ENCODE results near the gene TRPT1. TPM values are rescaled to one million over a fixed set of nuclear protein-coding genes. Genes with fewer than 3 reads are reported as not detected.

Gene TRPT1
- total and polyA plus RNA-seq, 9 of the 15 experiments (the other 6 are each of a cell fraction or from before 2014, with no cell fraction given): 4.6 to 41.7 (median 23.1) TPM

GRCh38 chr11:64240435-64241240 lies 14.7 kb upstream of the TRPT1 start, which contains the start of gene FKBP2 (continued):
- TF ChIP-seq KLF6 (CRISPR knock-in tag; IDR thresholded peaks at IDR 0.05; ENCODE audit: borderline replicate concordance) (no peak), JUND (IDR thresholded peaks at IDR 0.05; ENCODE audit: borderline replicate concordance, low read depth, low read length) (peak; percentile 39), JUND (tag; IDR thresholded peaks at IDR 0.05; ENCODE audit: borderline replicate concordance, low read depth, low read length) (no peak; the same call in 2 of the 3 replicates), SRSF3 (IDR thresholded peaks at IDR 0.05; ENCODE audit: insufficient read depth, low read length) (no peak), ZNF696 (CRISPR knock-in tag; conservative IDR thresholded peaks at IDR 0.05) (0 out of 2 replicates have a peak, but pooled peaks have one; percentile 56), PCBP1 (IDR thresholded peaks at IDR 0.05; ENCODE audit: low read depth, low read length, poor library complexity, severe bottlenecking) (no peak), ZNF23 (CRISPR knock-in tag; IDR thresholded peaks at IDR 0.05) (peak; percentile 70; the same call in 1 of the 2 replicates), BACH1 (tag; IDR thresholded peaks at IDR 0.05) (no peak; the same call in 1 of the 2 replicates), FOXK1 (CRISPR knock-in tag; IDR thresholded peaks at IDR 0.05; ENCODE audit: borderline replicate concordance) (peak; percentile 18; the same call in 1 of the 2 replicates), ARHGAP35 (IDR thresholded peaks at IDR 0.05; ENCODE audit: partially characterized antibody) (no peak), CBFA2T3 (IDR thresholded peaks at IDR 0.05) (peak; percentile 4; the same call in 1 of the 2 replicates), ZBTB49 (CRISPR knock-in tag; IDR thresholded peaks at IDR 0.05; ENCODE audit: borderline replicate concordance) (no peak), ELF1 (tag; IDR thresholded peaks at IDR 0.05) (peak; percentile 76), CHCHD3 (CRISPR knock-in tag; IDR thresholded peaks at IDR 0.05) (0 out of 2 replicates have a peak, but pooled peaks have one; percentile 12), POLR2B (IDR thresholded peaks at IDR 0.05; ENCODE audit: low read depth, partially characterized antibody) (peak; percentile 96), RCOR1 (IDR thresholded peaks at IDR 0.05; ENCODE audit: borderline replicate concordance in 1 of 2, low read depth in 2 of 2, low read length in 2 of 2) (no peak; a peak in 1 of 4 replicates), ZMIZ1 (IDR thresholded peaks at IDR 0.05; ENCODE audit: low read depth in 2 of 2, low read length in 2 of 2) (peak in 1 of 2 experiments; percentile 76; a peak in 2 of 4 replicates), FOXA1 (IDR thresholded peaks at IDR 0.05; ENCODE audit: borderline replicate concordance) (no peak)
- TF ChIP-seq, protein P1, sequence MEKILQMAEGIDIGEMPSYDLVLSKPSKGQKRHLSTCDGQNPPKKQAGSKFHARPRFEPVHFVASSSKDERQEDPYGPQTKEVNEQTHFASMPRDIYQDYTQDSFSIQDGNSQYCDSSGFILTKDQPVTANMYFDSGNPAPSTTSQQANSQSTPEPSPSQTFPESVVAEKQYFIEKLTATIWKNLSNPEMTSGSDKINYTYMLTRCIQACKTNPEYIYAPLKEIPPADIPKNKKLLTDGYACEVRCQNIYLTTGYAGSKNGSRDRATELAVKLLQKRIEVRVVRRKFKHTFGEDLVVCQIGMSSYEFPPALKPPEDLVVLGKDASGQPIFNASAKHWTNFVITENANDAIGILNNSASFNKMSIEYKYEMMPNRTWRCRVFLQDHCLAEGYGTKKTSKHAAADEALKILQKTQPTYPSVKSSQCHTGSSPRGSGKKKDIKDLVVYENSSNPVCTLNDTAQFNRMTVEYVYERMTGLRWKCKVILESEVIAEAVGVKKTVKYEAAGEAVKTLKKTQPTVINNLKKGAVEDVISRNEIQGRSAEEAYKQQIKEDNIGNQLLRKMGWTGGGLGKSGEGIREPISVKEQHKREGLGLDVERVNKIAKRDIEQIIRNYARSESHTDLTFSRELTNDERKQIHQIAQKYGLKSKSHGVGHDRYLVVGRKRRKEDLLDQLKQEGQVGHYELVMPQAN (IDR thresholded peaks at IDR 0.05; ENCODE audit: borderline replicate concordance): peak; percentile 55
